Thymus (tissue), 11 donors: ENCODE measurements around the gene NRG3. TPM values are rescaled to one million over a fixed set of nuclear protein-coding genes. Genes with fewer than 3 reads are reported as not detected.

Experiments
- DNase-seq, 9 donors: peaks; one replicate each; pipeline ENCODE4 v3.0.0-alpha.2; 2013; ENCODE audit warnings: low spot score in 9 of 9, low read depth in 6 of 9, missing footprints in 1 of 9
- H3K27ac ChIP-seq, 2 donors: one replicate each; pipeline ENCODE4 v1.5.1; 2013; ENCODE audit warnings: control low read depth in 1 of 2, low read depth in 1 of 2, low read length in 1 of 2, mild to moderate bottlenecking in 1 of 2, moderate library complexity in 1 of 2
- H3K27me3 ChIP-seq, 2 donors: one replicate each; pipeline ENCODE4 v1.5.1; 2013; ENCODE audit warnings: low read length in 1 of 2; ENCODE audit not compliant: control insufficient read depth in 2 of 2, insufficient read depth in 1 of 2
- H3K36me3 ChIP-seq, 2 donors: one replicate each; pipeline ENCODE4 v1.5.1; 2013; ENCODE audit warnings: low read length in 1 of 2, mild to moderate bottlenecking in 1 of 2, moderate library complexity in 1 of 2; ENCODE audit not compliant: control insufficient read depth in 2 of 2, insufficient read depth in 2 of 2
- H3K4me1 ChIP-seq, 2 donors: one replicate each; pipeline ENCODE4 v1.5.1; 2013; ENCODE audit warnings: low read length in 2 of 2; ENCODE audit not compliant: control insufficient read depth in 2 of 2, insufficient read depth in 2 of 2
- H3K4me3 ChIP-seq, 2 donors: one replicate each; pipeline ENCODE4 v1.5.1; 2013; ENCODE audit warnings: low read length in 2 of 2, control low read depth in 1 of 2, mild to moderate bottlenecking in 1 of 2
- H3K9me3 ChIP-seq, 2 donors: one replicate each; pipeline ENCODE4 v1.5.1; 2013; ENCODE audit warnings: low read length in 1 of 2, mild to moderate bottlenecking in 1 of 2; ENCODE audit not compliant: control insufficient read depth in 2 of 2, insufficient read depth in 1 of 2
- WGBS: extraction: QIAGEN DNeasy Blood & Tissue Kit; methylation state at CpG from one replicate; pipeline ENCODE4 v1.1.7; 2013; 5-methylcytosine and 5-hydroxymethylcytosine counted together
- polyA plus RNA-seq: library from polyadenylated mRNA; stranded (reverse); fragments of 200-250 nt; gene quantifications from one replicate; pipeline ENCODE4 v1.2.3, GENCODE V29; 2013
- total RNA-seq: library from RNA; stranded (reverse); fragments of 120-200 nt; gene quantifications from one replicate; pipeline ENCODE4 v1.2.4, GENCODE V29; 2013
- donor health status: healthy.

NRG3 gene
- total and polyA plus RNA-seq, 2 donors = 0.09 TPM; not detected in 1

DNA sequence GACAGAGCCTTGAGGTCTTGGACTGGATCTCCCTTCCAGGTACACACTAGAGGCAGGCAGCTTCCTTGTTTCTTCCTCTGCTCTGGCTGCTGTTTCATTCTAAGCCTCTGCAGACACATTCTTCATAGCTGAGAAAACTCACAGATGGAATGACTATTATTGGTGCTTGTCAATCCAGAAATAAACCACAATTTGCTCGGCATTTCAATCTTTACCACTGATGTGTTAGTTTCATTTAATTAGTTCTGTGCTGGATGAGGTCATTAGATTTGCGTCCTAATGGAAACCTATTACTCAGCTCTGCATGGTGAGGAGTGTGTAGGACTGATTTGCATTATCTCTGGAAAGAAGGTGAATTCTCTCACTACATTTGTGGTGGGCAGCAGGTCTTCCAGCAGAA lies 392.5 kb downstream of the NRG3 start:
- no peaks in the 10 kb centered on the region for H3K9me3 ChIP-seq
- 94% methylated on average over 2 of the region's 2 CpGs for WGBS

DNA sequence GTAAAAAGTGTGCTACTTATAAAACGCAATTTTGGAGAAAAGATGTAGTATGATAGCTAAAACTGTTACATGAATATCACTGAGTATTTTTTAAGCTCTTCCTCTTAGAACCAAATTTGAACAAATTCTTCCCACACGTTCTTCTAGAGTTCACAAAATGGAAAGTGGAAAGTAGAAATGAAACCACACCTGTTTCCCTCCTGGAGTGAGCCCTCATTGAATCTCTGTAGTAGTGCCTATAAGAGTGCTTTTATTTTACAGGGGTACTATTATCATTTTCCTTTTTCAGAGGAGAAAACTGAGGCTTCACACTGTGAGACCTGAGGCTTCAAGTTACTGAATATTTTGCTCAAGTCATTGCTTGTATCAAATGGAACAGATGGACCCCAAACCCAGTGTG lies 393.0 kb downstream of the NRG3 start:
- Histone ChIP-seq H3K4me3 (no peak overlapping the region), H3K27me3 (no peaks in the 10 kb centered on the region), H3K4me1 (no peaks in the 10 kb centered on the region), H3K27ac (no peak overlapping the region), H3K36me3 (no peaks in the 10 kb centered on the region), H3K9me3 (no peaks in the 10 kb centered on the region)
- 86% methylated on average over 2 of the region's 2 CpGs for WGBS
- no peak for DNase-seq

More for the DNA sequence above, 392.5 kb downstream of the NRG3 start:
- Histone ChIP-seq H3K4me1 (no peaks in the 10 kb centered on the region), H3K27ac (no peak overlapping the region), H3K36me3 (no peaks in the 10 kb centered on the region), H3K4me3 (no peak overlapping the region), H3K27me3 (no peaks in the 10 kb centered on the region)
- no peak for DNase-seq

DNA sequence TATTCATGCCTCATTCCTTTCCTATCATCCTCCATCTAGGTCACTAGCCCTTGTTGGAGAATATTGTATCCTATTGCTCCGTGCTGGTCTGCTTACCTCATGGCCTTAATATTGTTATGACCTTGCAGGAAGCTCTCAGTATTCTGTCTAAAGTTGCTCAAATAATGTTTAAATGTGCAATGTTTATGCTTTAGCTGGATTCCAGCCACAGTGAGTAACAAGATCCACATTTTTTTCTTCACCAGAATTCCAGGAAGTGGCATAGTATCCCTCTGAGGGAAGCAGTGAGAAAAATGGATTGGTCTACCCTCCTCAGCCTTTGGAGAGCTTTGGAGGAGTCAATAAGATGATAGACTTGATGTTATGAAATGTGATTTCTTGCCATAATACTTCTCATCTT lies 402.6 kb downstream of the NRG3 start:
- no peaks in the 10 kb centered on the region for H3K27me3 ChIP-seq
- no peaks in the 10 kb centered on the region for H3K36me3 ChIP-seq
- no peaks in the 10 kb centered on the region for H3K9me3 ChIP-seq
- H3K4me1 ChIP-seq = no peaks in the 10 kb centered on the region
- DNase-seq = no peak
- H3K27ac ChIP-seq = no peak overlapping the region
- 90% methylated on average over 1 of the region's 1 CpG for WGBS
- no peak overlapping the region for H3K4me3 ChIP-seq

DNA sequence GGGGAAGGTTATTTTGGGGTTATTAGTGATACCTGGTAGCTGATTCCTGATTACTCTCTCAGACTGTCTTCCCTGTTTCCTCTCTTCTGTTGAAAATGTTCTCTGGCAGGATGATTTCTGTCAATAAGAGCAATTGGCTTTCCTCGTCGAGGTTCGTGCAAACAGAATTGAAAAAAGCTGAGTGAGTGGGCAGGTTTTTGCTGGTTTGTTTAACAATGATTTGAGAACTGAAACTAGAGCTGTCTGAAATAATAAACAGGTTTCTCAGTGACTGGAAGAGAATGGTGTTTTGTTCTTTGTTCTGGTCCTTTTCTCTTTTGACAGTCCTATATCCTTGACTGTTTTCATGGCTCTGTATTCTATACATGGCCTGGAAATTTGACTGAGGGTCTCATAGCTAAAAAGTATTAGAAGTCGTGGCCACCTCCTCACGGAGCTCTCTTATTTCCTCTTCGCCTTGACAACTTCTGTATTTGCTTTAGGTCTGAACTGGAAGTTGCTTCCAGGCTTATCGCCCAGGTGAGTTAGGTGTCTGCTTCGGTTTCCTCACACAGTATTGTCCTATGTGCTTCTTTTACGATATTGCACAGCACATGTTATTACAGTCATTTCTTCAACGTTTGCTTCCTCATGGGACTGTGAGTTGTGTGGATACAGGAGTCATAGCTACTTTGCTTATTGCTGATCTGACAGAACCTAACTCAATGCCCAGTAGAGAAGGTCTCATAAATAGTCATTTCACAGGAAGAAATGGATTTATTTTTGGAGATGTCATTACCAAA lies 403.6 kb downstream of the NRG3 start:
- no peak overlapping the region for H3K4me3 ChIP-seq
- H3K27me3 ChIP-seq = no peaks in the 10 kb centered on the region
- H3K4me1 ChIP-seq = no peaks in the 10 kb centered on the region
- 64% methylated on average over 10 of the region's 10 CpGs for WGBS
- H3K36me3 ChIP-seq = no peaks in the 10 kb centered on the region
- DNase-seq = no peak
- H3K27ac ChIP-seq = no peak overlapping the region
- H3K9me3 ChIP-seq = no peaks in the 10 kb centered on the region

DNA sequence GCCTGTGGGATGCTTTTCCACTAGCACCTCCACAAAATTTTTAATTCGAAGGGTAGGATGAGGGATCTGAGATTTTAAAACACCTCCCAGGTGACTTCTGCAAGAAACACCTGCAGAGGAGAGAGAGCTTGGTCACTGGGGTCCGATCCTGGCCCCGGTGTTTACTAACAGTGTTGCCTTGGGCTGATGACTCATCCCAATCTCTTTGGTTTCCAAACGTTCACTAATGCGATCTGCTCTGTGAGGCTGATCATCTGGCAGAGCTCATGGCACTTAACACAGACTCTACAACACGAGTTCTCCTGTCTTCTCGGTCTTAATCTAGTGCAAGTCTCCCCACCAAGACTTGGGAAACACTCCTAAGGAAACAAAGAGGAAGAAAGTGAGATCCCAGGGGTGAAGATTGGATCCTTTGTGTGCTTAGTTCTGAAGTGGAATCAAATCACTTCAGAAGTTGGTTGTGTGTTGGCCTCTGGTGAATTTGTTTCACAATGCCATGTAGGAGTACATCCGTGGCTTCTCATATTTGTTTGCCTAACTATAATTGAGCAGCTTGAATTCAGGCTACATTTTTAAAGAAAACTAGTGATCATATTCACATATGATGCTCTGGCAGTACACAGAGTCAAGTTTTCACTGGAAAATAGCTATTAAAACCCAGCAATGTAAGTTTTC lies 407.9 kb downstream of the NRG3 start:
- Histone ChIP-seq H3K4me1 (no peaks in the 10 kb centered on the region), H3K27ac (no peak overlapping the region), H3K36me3 (no peaks in the 10 kb centered on the region), H3K9me3 (no peaks in the 10 kb centered on the region), H3K27me3 (no peaks in the 10 kb centered on the region), H3K4me3 (no peak overlapping the region)
- DNase-seq = no peak
- WGBS = 77% methylated on average over 8 of the region's 8 CpGs

DNA sequence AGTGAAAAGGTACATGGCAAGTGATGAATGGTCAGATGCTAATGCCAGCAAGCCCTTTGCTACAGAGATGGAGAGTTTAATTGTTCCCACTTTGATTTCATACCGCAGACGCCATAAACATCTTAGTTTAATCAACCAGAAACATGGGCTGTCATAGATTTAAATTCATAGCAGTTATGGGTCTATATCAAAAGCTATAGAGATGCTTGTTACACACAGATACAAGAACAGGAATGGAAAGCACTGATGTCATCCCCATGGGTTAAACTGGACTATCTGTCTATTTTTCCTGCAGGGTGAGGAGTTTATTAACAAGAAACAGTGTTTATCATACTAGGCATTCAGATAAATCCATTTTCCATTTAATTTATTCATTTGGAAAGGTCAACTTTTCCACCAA lies 409.2 kb downstream of the NRG3 start:
- Histone ChIP-seq H3K4me3 (no peak overlapping the region), H3K9me3 (no peaks in the 10 kb centered on the region), H3K4me1 (no peaks in the 10 kb centered on the region), H3K27me3 (no peaks in the 10 kb centered on the region), H3K27ac (no peak overlapping the region), H3K36me3 (no peaks in the 10 kb centered on the region)
- DNase-seq = no peak
- 96% methylated on average over 2 of the region's 2 CpGs for WGBS

DNA sequence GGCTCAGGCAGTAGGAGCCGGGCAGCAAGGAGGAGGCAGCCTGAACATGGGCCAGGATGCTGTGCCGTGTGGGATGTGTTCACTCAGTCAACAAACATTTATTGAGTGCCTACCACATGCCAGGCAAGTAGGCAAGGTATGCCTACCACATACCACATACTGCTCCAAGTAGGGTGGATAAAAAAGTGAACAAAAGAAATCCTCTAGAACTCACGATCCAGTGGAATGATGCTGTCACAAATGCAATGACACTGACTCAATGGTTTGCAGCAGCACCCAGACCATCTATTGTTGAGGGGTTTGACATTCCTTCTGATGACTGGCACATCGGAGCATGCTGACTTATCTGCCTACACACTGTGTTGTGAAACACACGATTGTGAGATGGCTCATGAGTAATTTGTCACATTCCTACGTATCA lies 413.5 kb downstream of the NRG3 start:
- no peaks in the 10 kb centered on the region for H3K27me3 ChIP-seq
- no peaks in the 10 kb centered on the region for H3K4me1 ChIP-seq
- no peak overlapping the region for H3K4me3 ChIP-seq
- H3K9me3 ChIP-seq = no peaks in the 10 kb centered on the region
- no peak for DNase-seq
- H3K27ac ChIP-seq = no peak overlapping the region
- WGBS = 93% methylated on average over 6 of the region's 6 CpGs
- no peaks in the 10 kb centered on the region for H3K36me3 ChIP-seq

DNA sequence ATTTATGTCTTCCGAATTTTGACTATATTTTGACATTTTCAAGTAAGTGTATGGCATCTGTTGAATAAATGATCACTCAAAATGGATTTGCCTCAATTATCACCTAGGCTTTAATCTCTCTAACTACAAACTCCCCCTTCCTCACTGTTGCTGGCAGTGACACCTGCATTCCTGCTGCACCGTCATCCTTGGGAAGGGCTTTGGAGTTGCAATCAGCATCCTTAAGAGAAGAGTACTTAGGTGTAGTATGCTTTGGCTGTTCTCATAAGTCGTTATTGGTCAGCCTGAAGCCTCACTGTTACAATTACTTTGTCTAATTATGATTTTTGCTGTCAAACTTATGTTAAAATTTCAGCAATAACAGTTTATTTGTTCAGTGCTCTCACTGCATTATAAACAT lies 415.0 kb downstream of the NRG3 start:
- 82% methylated on average over 3 of the region's 3 CpGs for WGBS
- no peaks in the 10 kb centered on the region for H3K36me3 ChIP-seq
- no peak overlapping the region for H3K4me3 ChIP-seq
- H3K4me1 ChIP-seq = no peaks in the 10 kb centered on the region
- H3K9me3 ChIP-seq = no peaks in the 10 kb centered on the region
- H3K27me3 ChIP-seq = no peaks in the 10 kb centered on the region
- DNase-seq = no peak
- H3K27ac ChIP-seq = no peak overlapping the region

DNA sequence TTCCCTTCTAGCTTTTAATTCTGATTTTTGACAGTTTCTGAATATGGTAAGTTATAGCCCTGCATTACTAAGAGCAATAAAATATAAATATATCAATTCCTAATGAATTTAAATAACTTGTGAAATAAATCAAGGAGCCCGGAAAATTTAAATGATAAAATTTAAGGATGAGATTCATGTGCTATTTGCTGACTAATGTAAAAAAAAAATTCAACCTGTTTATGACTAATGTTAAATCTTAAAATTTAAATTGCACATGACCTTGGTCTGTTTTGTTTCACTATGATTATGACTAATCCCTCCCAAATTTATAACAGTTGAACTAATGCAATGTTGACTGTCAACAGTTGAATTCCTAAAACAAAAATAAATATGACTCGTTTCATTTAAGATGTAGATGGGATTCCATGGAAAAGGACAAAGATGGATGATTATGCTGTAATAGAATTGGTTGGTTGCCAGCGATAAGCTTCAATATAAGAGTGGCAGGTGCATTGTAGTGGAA lies 419.9 kb downstream of the NRG3 start:
- Histone ChIP-seq H3K27me3 (no peaks in the 10 kb centered on the region), H3K4me1 (no peaks in the 10 kb centered on the region), H3K4me3 (no peak overlapping the region), H3K27ac (no peak overlapping the region), H3K9me3 (peaks cover 0 to 2% of the 10 kb centered on the region in 2 donors), H3K36me3 (no peaks in the 10 kb centered on the region)
- no peak for DNase-seq
- WGBS = 87% methylated on average over 3 of the region's 3 CpGs
